K562 (cell line): ENCODE data around the gene HTR3E. TPM values are rescaled to one million over a fixed set of nuclear protein-coding genes. Genes with fewer than 3 reads are reported as not detected.

Source experiments
- ILK ChIP-seq: fragments of 450-650 bp; IDR thresholded peaks from 2 replicates; pipeline ENCODE4 v1.6.1; 2016; ENCODE audit warnings: missing genetic modification characterization, low read depth, mild to moderate bottlenecking, missing compliant biosample characterization, moderate library complexity, borderline replicate concordance
- KLF1 ChIP-seq: fragments of 450-650 bp; IDR thresholded peaks from 2 replicates; pipeline ENCODE4 v1.6.1; 2016; ENCODE audit warnings: missing genetic modification characterization, missing compliant biosample characterization
- NFE2 ChIP-seq: IDR thresholded peaks from 2 replicates; pipeline ENCODE4 v1.6.1; 2014; ENCODE audit warnings: antibody characterized with exemption, low read depth
- RHOXF2B ChIP-seq: fragments of 250-450 bp; sonication (Bioruptor Pico); conservative IDR thresholded peaks from 2 replicates; pipeline ENCODE4 v1.5.1; 2021
- SMAD1 ChIP-seq: fragments of 150-350 bp; IDR thresholded peaks from 2 replicates; pipeline ENCODE4 v1.6.1; 2014; ENCODE audit warnings: low read length, low read depth; ENCODE audit not compliant: partially characterized antibody
- SMC3 ChIP-seq: conservative IDR thresholded peaks from 2 replicates; pipeline ENCODE4 v1.6.1; 2011; ENCODE audit warnings: low read depth, low read length, improper control_type of control experiment; ENCODE audit not compliant: insufficient read depth
- SOX6 ChIP-seq: fragments of 450-650 bp; IDR thresholded peaks from 2 replicates; pipeline ENCODE4 v1.6.1; 2014; ENCODE audit warnings: mild to moderate bottlenecking
- SREBF2 ChIP-seq: sonication (generic); formaldehyde crosslinking; IDR thresholded peaks from 2 replicates; pipeline ENCODE4 v1.4.0; 2020; ENCODE audit warnings: mild to moderate bottlenecking, missing genetic modification reagents
- TAL1 ChIP-seq: fragments of 450-650 bp; IDR thresholded peaks from 2 replicates; pipeline ENCODE4 v1.6.1; 2016; ENCODE audit warnings: mild to moderate bottlenecking
- XRCC4 ChIP-seq: IDR thresholded peaks from one replicate; pipeline ENCODE4 v1.6.1; 2011; ENCODE audit not compliant: insufficient read depth, insufficient read length; ENCODE audit errors: extremely low read depth
- ZNF143 ChIP-seq: sonication (generic); formaldehyde crosslinking; IDR thresholded peaks from 2 replicates; pipeline ENCODE4 v1.9.0; 2022; ENCODE audit warnings: mild to moderate bottlenecking, missing genetic modification reagents
- polyA plus RNA-seq, 8 experiments: library from polyadenylated mRNA; depleted of rRNA in 4 of 8; stranded (reverse) in 5 of 8; unstranded in 3 of 8; fragments of >200 nt; fragmentation: Nextera tagmentation in 2 of 8; fragmentation: Illumina TruSeq in 1 of 8; extraction: Ambion mirVana in 2 of 8; extraction: Trizol in 1 of 8; gene quantifications; 2 replicates each; pipeline versions ENCODE4 v1.2.1 to v1.2.3, GENCODE V29; 2011 to 2014; ENCODE audit warnings: inconsistent platforms in 1 of 8, missing spikeins in 1 of 8
- total RNA-seq, 7 experiments: library from RNA; depleted of rRNA in 6 of 7; stranded (reverse); fragments of >200 nt in 6 of 7; fragmentation: Illumina TruSeq in 2 of 7; extraction: Trizol in 2 of 7; gene quantifications; 2 replicates each; pipeline versions ENCODE4 v1.2.1 to v1.2.3, GENCODE V29; 2011 to 2021; ENCODE audit warnings: low replicate concordance in 1 of 7
- TF ChIP-seq, protein P1 (sequence below): IDR thresholded peaks from 2 replicates; pipeline ENCODE4 v1.6.1; 2011; ENCODE audit warnings: borderline replicate concordance, low read depth, mild to moderate bottlenecking, moderate library complexity, low read length; ENCODE audit not compliant: insufficient read depth, poor library complexity, severe bottlenecking
- TF ChIP-seq, protein P2 (sequence below), 2 experiments: fragments of 150-350 bp in 1 of 2; IDR thresholded peaks; 2 replicates each; pipeline ENCODE4 v1.6.1; 2012 to 2016; ENCODE audit warnings: low read depth in 2 of 2, low read length in 2 of 2, mild to moderate bottlenecking in 1 of 2, moderate library complexity in 1 of 2
- TF ChIP-seq, protein P3 (sequence below): fragments of 450-650 bp; formaldehyde crosslinking; IDR thresholded peaks from 2 replicates; pipeline ENCODE4 v1.4.0; 2020; ENCODE audit warnings: mild to moderate bottlenecking
- TF ChIP-seq, protein P4 (sequence below): fragments of 150-350 bp; conservative IDR thresholded peaks from 2 replicates; pipeline ENCODE4 v1.6.1; 2014; ENCODE audit warnings: low read length
- TF ChIP-seq, protein P5 (sequence below): fragments of 250-450 bp; sonication (Bioruptor Pico); IDR thresholded peaks from 2 replicates; pipeline ENCODE4 v1.8.0; 2021; ENCODE audit warnings: moderate library complexity, mild to moderate bottlenecking, inconsistent platforms

HTR3E gene
- total and polyA plus RNA-seq, 9 of the 15 experiments (the other 6 are each of a cell fraction or from before 2014, with no cell fraction given), result not detected

DNA sequence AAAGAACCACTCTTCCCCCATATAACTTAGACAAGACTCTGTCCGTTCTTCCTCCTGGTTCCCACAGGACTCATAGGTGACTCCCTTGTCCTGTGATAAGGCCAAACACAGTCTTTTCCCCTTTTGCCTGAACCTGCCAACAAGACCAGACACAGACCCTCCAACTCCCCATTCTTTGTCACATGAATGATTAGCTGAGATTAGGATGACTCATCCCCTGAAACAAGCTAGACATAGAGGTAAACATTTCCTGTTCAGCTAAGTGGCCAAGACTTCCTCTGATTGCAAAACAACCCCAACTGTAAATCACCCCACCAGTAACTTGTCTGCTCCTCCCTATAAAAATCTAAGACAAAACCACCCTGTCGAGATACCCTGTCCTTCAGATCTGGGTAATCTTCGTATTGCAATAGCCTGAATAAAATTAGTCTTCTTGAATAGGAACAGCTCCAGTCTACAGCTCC, 11.4 kb upstream of the HTR3E start (continued):
- TF ChIP-seq, protein P1, sequence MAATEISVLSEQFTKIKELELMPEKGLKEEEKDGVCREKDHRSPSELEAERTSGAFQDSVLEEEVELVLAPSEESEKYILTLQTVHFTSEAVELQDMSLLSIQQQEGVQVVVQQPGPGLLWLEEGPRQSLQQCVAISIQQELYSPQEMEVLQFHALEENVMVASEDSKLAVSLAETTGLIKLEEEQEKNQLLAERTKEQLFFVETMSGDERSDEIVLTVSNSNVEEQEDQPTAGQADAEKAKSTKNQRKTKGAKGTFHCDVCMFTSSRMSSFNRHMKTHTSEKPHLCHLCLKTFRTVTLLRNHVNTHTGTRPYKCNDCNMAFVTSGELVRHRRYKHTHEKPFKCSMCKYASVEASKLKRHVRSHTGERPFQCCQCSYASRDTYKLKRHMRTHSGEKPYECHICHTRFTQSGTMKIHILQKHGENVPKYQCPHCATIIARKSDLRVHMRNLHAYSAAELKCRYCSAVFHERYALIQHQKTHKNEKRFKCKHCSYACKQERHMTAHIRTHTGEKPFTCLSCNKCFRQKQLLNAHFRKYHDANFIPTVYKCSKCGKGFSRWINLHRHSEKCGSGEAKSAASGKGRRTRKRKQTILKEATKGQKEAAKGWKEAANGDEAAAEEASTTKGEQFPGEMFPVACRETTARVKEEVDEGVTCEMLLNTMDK, result no peak
- 0 out of 2 replicates have a peak, but pooled peaks have one; percentile 17 for TF ChIP-seq TAL1
- TF ChIP-seq, protein P2, sequence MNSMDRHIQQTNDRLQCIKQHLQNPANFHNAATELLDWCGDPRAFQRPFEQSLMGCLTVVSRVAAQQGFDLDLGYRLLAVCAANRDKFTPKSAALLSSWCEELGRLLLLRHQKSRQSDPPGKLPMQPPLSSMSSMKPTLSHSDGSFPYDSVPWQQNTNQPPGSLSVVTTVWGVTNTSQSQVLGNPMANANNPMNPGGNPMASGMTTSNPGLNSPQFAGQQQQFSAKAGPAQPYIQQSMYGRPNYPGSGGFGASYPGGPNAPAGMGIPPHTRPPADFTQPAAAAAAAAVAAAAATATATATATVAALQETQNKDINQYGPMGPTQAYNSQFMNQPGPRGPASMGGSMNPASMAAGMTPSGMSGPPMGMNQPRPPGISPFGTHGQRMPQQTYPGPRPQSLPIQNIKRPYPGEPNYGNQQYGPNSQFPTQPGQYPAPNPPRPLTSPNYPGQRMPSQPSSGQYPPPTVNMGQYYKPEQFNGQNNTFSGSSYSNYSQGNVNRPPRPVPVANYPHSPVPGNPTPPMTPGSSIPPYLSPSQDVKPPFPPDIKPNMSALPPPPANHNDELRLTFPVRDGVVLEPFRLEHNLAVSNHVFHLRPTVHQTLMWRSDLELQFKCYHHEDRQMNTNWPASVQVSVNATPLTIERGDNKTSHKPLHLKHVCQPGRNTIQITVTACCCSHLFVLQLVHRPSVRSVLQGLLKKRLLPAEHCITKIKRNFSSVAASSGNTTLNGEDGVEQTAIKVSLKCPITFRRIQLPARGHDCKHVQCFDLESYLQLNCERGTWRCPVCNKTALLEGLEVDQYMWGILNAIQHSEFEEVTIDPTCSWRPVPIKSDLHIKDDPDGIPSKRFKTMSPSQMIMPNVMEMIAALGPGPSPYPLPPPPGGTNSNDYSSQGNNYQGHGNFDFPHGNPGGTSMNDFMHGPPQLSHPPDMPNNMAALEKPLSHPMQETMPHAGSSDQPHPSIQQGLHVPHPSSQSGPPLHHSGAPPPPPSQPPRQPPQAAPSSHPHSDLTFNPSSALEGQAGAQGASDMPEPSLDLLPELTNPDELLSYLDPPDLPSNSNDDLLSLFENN (IDR thresholded peaks at IDR 0.05; ENCODE audit: low read depth in 2 of 2, low read length in 2 of 2), result no peak
- no peak for TF ChIP-seq ILK (tag)
- no peak for TF ChIP-seq XRCC4
- TF ChIP-seq SREBF2 (CRISPR knock-in tag), result no peak
- TF ChIP-seq ZNF143, result no peak
- TF ChIP-seq NFE2, result peak; percentile 52
- TF ChIP-seq, protein P3, sequence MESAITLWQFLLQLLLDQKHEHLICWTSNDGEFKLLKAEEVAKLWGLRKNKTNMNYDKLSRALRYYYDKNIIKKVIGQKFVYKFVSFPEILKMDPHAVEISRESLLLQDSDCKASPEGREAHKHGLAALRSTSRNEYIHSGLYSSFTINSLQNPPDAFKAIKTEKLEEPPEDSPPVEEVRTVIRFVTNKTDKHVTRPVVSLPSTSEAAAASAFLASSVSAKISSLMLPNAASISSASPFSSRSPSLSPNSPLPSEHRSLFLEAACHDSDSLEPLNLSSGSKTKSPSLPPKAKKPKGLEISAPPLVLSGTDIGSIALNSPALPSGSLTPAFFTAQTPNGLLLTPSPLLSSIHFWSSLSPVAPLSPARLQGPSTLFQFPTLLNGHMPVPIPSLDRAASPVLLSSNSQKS (CRISPR knock-in tag), result no peak
- TF ChIP-seq KLF1, result no peak
- no peak for TF ChIP-seq SMC3
- TF ChIP-seq RHOXF2B (CRISPR knock-in tag), result no peak
- TF ChIP-seq SOX6, result peak; percentile 76
- TF ChIP-seq, protein P4, sequence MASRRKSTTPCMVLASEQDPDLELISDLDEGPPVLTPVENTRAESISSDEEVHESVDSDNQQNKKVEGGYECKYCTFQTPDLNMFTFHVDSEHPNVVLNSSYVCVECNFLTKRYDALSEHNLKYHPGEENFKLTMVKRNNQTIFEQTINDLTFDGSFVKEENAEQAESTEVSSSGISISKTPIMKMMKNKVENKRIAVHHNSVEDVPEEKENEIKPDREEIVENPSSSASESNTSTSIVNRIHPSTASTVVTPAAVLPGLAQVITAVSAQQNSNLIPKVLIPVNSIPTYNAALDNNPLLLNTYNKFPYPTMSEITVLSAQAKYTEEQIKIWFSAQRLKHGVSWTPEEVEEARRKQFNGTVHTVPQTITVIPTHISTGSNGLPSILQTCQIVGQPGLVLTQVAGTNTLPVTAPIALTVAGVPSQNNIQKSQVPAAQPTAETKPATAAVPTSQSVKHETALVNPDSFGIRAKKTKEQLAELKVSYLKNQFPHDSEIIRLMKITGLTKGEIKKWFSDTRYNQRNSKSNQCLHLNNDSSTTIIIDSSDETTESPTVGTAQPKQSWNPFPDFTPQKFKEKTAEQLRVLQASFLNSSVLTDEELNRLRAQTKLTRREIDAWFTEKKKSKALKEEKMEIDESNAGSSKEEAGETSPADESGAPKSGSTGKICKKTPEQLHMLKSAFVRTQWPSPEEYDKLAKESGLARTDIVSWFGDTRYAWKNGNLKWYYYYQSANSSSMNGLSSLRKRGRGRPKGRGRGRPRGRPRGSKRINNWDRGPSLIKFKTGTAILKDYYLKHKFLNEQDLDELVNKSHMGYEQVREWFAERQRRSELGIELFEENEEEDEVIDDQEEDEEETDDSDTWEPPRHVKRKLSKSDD, result no peak
- no peak for TF ChIP-seq SMAD1
- TF ChIP-seq, protein P5, sequence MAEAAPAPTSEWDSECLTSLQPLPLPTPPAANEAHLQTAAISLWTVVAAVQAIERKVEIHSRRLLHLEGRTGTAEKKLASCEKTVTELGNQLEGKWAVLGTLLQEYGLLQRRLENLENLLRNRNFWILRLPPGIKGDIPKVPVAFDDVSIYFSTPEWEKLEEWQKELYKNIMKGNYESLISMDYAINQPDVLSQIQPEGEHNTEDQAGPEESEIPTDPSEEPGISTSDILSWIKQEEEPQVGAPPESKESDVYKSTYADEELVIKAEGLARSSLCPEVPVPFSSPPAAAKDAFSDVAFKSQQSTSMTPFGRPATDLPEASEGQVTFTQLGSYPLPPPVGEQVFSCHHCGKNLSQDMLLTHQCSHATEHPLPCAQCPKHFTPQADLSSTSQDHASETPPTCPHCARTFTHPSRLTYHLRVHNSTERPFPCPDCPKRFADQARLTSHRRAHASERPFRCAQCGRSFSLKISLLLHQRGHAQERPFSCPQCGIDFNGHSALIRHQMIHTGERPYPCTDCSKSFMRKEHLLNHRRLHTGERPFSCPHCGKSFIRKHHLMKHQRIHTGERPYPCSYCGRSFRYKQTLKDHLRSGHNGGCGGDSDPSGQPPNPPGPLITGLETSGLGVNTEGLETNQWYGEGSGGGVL (CRISPR knock-in tag), result no peak
